Gastroesophageal sphincter (tissue), 4 donors: ENCODE results near the gene TRAPPC3L. TPM values are rescaled to one million over a fixed set of nuclear protein-coding genes. Genes with fewer than 3 reads are reported as not detected.

Experiments
- ATAC-seq: fragments of 150-250 bp; one replicate; pipeline ENCODE4 v1.9.1; 2016; ENCODE audit warnings: mild to moderate bottlenecking, moderate library complexity
- H3K27ac ChIP-seq, 4 donors: fragments of 200-600 bp; sonication (generic) in 3 of 4; 1 replicate in 3 of 4; 2 replicates in 1 of 4; pipeline ENCODE4 v1.5.1; 2016 to 2019
- H3K27me3 ChIP-seq: fragments of 200-600 bp; sonication (generic); one replicate; pipeline ENCODE4 v1.5.1; 2019
- H3K36me3 ChIP-seq, 2 donors: fragments of 200-600 bp; sonication (generic); one replicate each; pipeline ENCODE4 v1.5.1; 2019; ENCODE audit warnings: control low read depth in 1 of 2
- H3K4me1 ChIP-seq, 3 donors: fragments of 200-600 bp; sonication (generic); 1 replicate in 2 of 3; 2 replicates in 1 of 3; pipeline ENCODE4 v1.5.1; 2016 to 2019; ENCODE audit warnings: control low read depth in 2 of 3
- H3K4me3 ChIP-seq, 2 donors: fragments of 200-600 bp; sonication (generic); one replicate each; pipeline ENCODE4 v1.5.1; 2019; ENCODE audit warnings: mild to moderate bottlenecking in 1 of 2, moderate library complexity in 1 of 2
- H3K9me3 ChIP-seq, 3 donors: fragments of 200-600 bp; sonication (generic); one replicate each; pipeline ENCODE4 v1.5.1; 2017 to 2019; ENCODE audit warnings: control low read depth in 2 of 3
- CTCF ChIP-seq, 4 experiments: fragments of 200-600 bp in 2 of 4; fragments of 450-650 bp in 2 of 4; sonication (generic) in 1 of 4; IDR thresholded peaks; one replicate each; pipeline ENCODE4 v1.5.1; 2017 to 2019; ENCODE audit warnings: antibody characterized with exemption in 4 of 4, mild to moderate bottlenecking in 2 of 4, moderate library complexity in 2 of 4
- EP300 ChIP-seq: sonication (generic); formaldehyde crosslinking; IDR thresholded peaks from one replicate; pipeline ENCODE4 v1.6.1; 2017; ENCODE audit warnings: antibody characterized with exemption, mild to moderate bottlenecking
- POLR2A ChIP-seq, 2 donors: fragments of 450-650 bp; IDR thresholded peaks; one replicate each; pipeline ENCODE4 v1.6.1; 2017; ENCODE audit warnings: antibody characterized with exemption in 2 of 2, mild to moderate bottlenecking in 2 of 2, moderate library complexity in 1 of 2
- POLR2AphosphoS5 ChIP-seq: sonication (generic); formaldehyde crosslinking; IDR thresholded peaks from one replicate; pipeline ENCODE4 v1.6.1; 2017; ENCODE audit warnings: antibody characterized with exemption
- WGBS, 2 donors: methylation state at CpG; one replicate each; pipeline ENCODE4 v1.1.5; 2018; ENCODE audit warnings: low coverage in 1 of 2; 5-methylcytosine and 5-hydroxymethylcytosine counted together
- total RNA-seq, 4 donors: library from RNA; depleted of rRNA; stranded (reverse); fragments of >200 nt; gene quantifications; one replicate each; pipeline ENCODE4 v1.1.0, GENCODE V29; 2016

Gene TRAPPC3L
- total RNA-seq = not detected

- WGBS, 2 donors = 37 to 48% methylated on average over 4 of the region's 4 CpGs
- Histone ChIP-seq H3K9me3 (no peaks in the 10 kb centered on the region), H3K27me3 (peaks cover 5% of the 10 kb centered on the region), H3K27ac (no peak within 1 kb of the TSS), H3K4me1 (no peaks in the 10 kb centered on the region), H3K36me3 (no peaks in the 10 kb centered on the region), H3K4me3 (no peak within 1 kb of the TSS)
- ATAC-seq = no peak
- TF ChIP-seq POLR2A (IDR thresholded peaks at IDR 0.05) = no peak
- no peak for TF ChIP-seq CTCF (IDR thresholded peaks at IDR 0.05)
- TF ChIP-seq POLR2AphosphoS5 = no peak
- TF ChIP-seq EP300 = no peak
Observed at GRCh38 chr6:116545651-116546050, at the start of gene TRAPPC3L. Gene TRAPPC3L (minus strand): TSS chr6:116545684. CDS start chr6:116545514, 170 bp downstream.

GRCh38 chr6:116595247-116595646 lies 49.8 kb upstream of the TRAPPC3L start:
- H3K4me1 ChIP-seq = no peaks in the 10 kb centered on the region
- TF ChIP-seq POLR2A (IDR thresholded peaks at IDR 0.05) = no peak
- TF ChIP-seq CTCF (IDR thresholded peaks at IDR 0.05) = no peak
- TF ChIP-seq EP300 = no peak
- no peak for TF ChIP-seq POLR2AphosphoS5
- WGBS, 2 donors = 70 to 79% methylated on average over 3 of the region's 3 CpGs
- ATAC-seq = no peak
- no peak overlapping the region for H3K27ac ChIP-seq
- H3K36me3 ChIP-seq = peaks cover 9 to 77% of the 10 kb centered on the region in 2 donors
- H3K4me3 ChIP-seq = no peak overlapping the region
- no peaks in the 10 kb centered on the region for H3K9me3 ChIP-seq
- no peaks in the 10 kb centered on the region for H3K27me3 ChIP-seq

GRCh38 chr6:116586738-116587137 lies 41.3 kb upstream of the TRAPPC3L start:
- 90 to 93% methylated on average over 2 of the region's 2 CpGs for WGBS, 2 donors
- Histone ChIP-seq H3K27me3 (no peaks in the 10 kb centered on the region), H3K4me1 (no peaks in the 10 kb centered on the region), H3K9me3 (no peaks in the 10 kb centered on the region), H3K36me3 (peaks cover 4 to 81% of the 10 kb centered on the region in 2 donors), H3K27ac (no peak overlapping the region), H3K4me3 (no peak overlapping the region)
- TF ChIP-seq POLR2A (IDR thresholded peaks at IDR 0.05) (no peak), CTCF (IDR thresholded peaks at IDR 0.05) (no peak), POLR2AphosphoS5 (no peak)
- ATAC-seq = no peak

GRCh38 chr6:116586276-116586675 lies 40.8 kb upstream of the TRAPPC3L start:
- Histone ChIP-seq H3K4me1 (no peaks in the 10 kb centered on the region), H3K9me3 (no peaks in the 10 kb centered on the region), H3K36me3 (peaks cover 4 to 77% of the 10 kb centered on the region in 2 donors), H3K4me3 (no peak overlapping the region), H3K27me3 (no peaks in the 10 kb centered on the region), H3K27ac (no peak overlapping the region)
- TF ChIP-seq POLR2A (IDR thresholded peaks at IDR 0.05) (no peak), CTCF (IDR thresholded peaks at IDR 0.05) (no peak), EP300 (no peak)
- no peak for ATAC-seq

GRCh38 chr6:116580198-116580597 lies 34.7 kb upstream of the TRAPPC3L start:
- Histone ChIP-seq H3K36me3 (peaks cover 4 to 49% of the 10 kb centered on the region in 2 donors), H3K4me1 (peaks cover 0 to 21% (median 0%) of the 10 kb centered on the region in 3 donors), H3K4me3 (no peak overlapping the region), H3K9me3 (no peaks in the 10 kb centered on the region), H3K27me3 (no peaks in the 10 kb centered on the region), H3K27ac (no peak overlapping the region)
- ATAC-seq = no peak
- 79 to 87% methylated on average over 2 of the region's 2 CpGs for WGBS, 2 donors
- no peak for TF ChIP-seq EP300
- no peak for TF ChIP-seq POLR2AphosphoS5
- TF ChIP-seq CTCF (IDR thresholded peaks at IDR 0.05) = no peak
- no peak for TF ChIP-seq POLR2A (IDR thresholded peaks at IDR 0.05)
